Fibroblast of peridontal ligament (primary cell): ENCODE data around the gene CLMN.
A peak's percentile ranks its signal among the peaks of the same experiment; 100 is the strongest.

Experiments
- DNase-seq: peaks from one replicate; pipeline ENCODE4 v3.0.0-alpha.2; 2010; ENCODE audit errors: extremely low read depth

Gene CLMN

GRCh38 chr14:95320078-95320895 is 579 bp upstream of the CLMN start:
- DNase-seq, result no peak

GRCh38 chr14:95318399-95319311 is 1.1 kb downstream of the CLMN start:
- no peak for DNase-seq

GRCh38 chr14:95317817-95318343 is 1.8 kb downstream of the CLMN start:
- DNase-seq, result no peak

- no peak for DNase-seq
Observed at GRCh38 chr14:95316821-95317220, 2.9 kb downstream of the CLMN start.

- no peak for DNase-seq
Observed at GRCh38 chr14:95315579-95315978, 4.1 kb downstream of the CLMN start.

- DNase-seq, result no peak
Observed at GRCh38 chr14:95315156-95315555, 4.6 kb downstream of the CLMN start.

GRCh38 chr14:95314609-95315008 is 5.1 kb downstream of the CLMN start:
- DNase-seq, result peak; percentile 61

GRCh38 chr14:95313707-95314106 is 6.0 kb downstream of the CLMN start:
- peak; percentile 86 for DNase-seq

- no peak for DNase-seq
Observed at GRCh38 chr14:95313190-95313589, 6.5 kb downstream of the CLMN start.

GRCh38 chr14:95312311-95312710 is 7.4 kb downstream of the CLMN start:
- DNase-seq, result no peak

GRCh38 chr14:95311752-95312151 is 8.0 kb downstream of the CLMN start:
- DNase-seq, result no peak

- no peak for DNase-seq
Observed at GRCh38 chr14:95310635-95311380, 8.9 kb downstream of the CLMN start.

GRCh38 chr14:95309261-95310051 is 10.3 kb downstream of the CLMN start:
- DNase-seq, result no peak

- no peak for DNase-seq
Observed at GRCh38 chr14:95308073-95308472, 11.6 kb downstream of the CLMN start.

- DNase-seq, result no peak
Observed at GRCh38 chr14:95307402-95308041, 12.2 kb downstream of the CLMN start.

- no peak for DNase-seq
Observed at GRCh38 chr14:95305940-95306339, 13.8 kb downstream of the CLMN start.

GRCh38 chr14:95305145-95305544 is 14.6 kb downstream of the CLMN start:
- DNase-seq, result no peak

GRCh38 chr14:95304342-95304741 is 15.4 kb downstream of the CLMN start:
- DNase-seq, result no peak

GRCh38 chr14:95303552-95303951 is 16.2 kb downstream of the CLMN start:
- DNase-seq, result no peak

GRCh38 chr14:95302667-95303506 is 16.8 kb downstream of the CLMN start:
- DNase-seq, result no peak
